HepG2 (cell line): ENCODE measurements around the gene AP2S1. TPM values are rescaled to one million over a fixed set of nuclear protein-coding genes. Genes with fewer than 3 reads are reported as not detected.

Source experiments
- ATAC-seq: fragments of 200-7000 bp; cut with Tn5 transposase; 3 replicates; pipeline ENCODE4 v1.9.1; 2020; ENCODE audit warnings: mild to moderate bottlenecking, moderate library complexity
- BruUV-seq: library from RNA; stranded (reverse); fragments of 400-500 nt; replicated peaks from 2 replicates; lab custom pipeline; 2021; lab: Mats Ljungman, UMichigan
- CTCF ChIA-PET: fragments of 300-600 bp; formaldehyde crosslinking; extraction: SDS; loops from one replicate; lab custom pipeline; 2021; ENCODE audit warnings: low total read pairs, inconsistent platforms, low intra/inter-chr PET ratio; lab: Yijun Ruan, JAX
- POLR2A ChIA-PET: fragments of 350-600 bp; sonication (Branson Sonifier 250); formaldehyde crosslinking; loops from one replicate; lab custom pipeline; 2020; ENCODE audit warnings: antibody characterized with exemption, inconsistent platforms; lab: Yijun Ruan, JAX
- DNase-seq: peaks from one replicate; pipeline ENCODE4 v3.0.0-alpha.2; 2015; ENCODE audit warnings: low spot score
- FAIRE-seq: peaks from 3 replicates; lab custom pipeline; 2011; peaks lifted over from hg19 to GRCh38; lab: Jason Lieb, UNC
- H2AFZ ChIP-seq: one replicate; pipeline ENCODE4 v1.6.1; 2011; ENCODE audit warnings: low read length, inconsistent platforms
- H3K27ac ChIP-seq: fragments of 300-600 bp; 3 replicates; pipeline ENCODE4 v1.8.0; 2011; ENCODE audit warnings: mixed run types, mild to moderate bottlenecking, mixed read lengths, low read length, inconsistent platforms; ENCODE audit not compliant: insufficient read depth; ENCODE audit errors: extremely low read length
- H3K27me3 ChIP-seq, 2 experiments: fragments of 200-600 bp in 1 of 2; 2 replicates in 1 of 2; 3 replicates in 1 of 2; pipeline versions ENCODE4 v1.6.0 to v1.8.0; 2011; ENCODE audit warnings: low read length in 2 of 2, mild to moderate bottlenecking in 2 of 2, moderate library complexity in 2 of 2, inconsistent platforms in 1 of 2; ENCODE audit not compliant: insufficient read depth in 2 of 2, control insufficient read depth in 1 of 2
- H3K36me3 ChIP-seq, 2 experiments: fragments of 200-600 bp in 1 of 2; replicated peaks in 1 of 2; 2 replicates in 1 of 2; 3 replicates in 1 of 2; pipeline versions ENCODE4 v1.5.1 to v1.8.0; 2011; ENCODE audit warnings: low read length in 2 of 2, inconsistent platforms in 1 of 2; ENCODE audit not compliant: insufficient read depth in 2 of 2, control insufficient read depth in 1 of 2
- H3K4me1 ChIP-seq: 2 replicates; pipeline ENCODE4 v1.5.1; 2012; ENCODE audit warnings: low read length, inconsistent platforms; ENCODE audit not compliant: insufficient read depth
- H3K4me2 ChIP-seq: 2 replicates; pipeline ENCODE4 v1.6.0; 2011; ENCODE audit warnings: low read depth, low read length, inconsistent platforms
- H3K4me3 ChIP-seq, 3 experiments: fragments of 200-600 bp in 1 of 3; sonication (generic), shearing (Covaris generic) in 1 of 3; replicated peaks in 1 of 3; 2 replicates each; pipeline ENCODE4 v1.5.1; 2011 to 2016; ENCODE audit warnings: low read length in 3 of 3, inconsistent platforms in 2 of 3, low read depth in 2 of 3, mild to moderate bottlenecking in 2 of 3, control low read depth in 1 of 3, mixed read lengths in 1 of 3; ENCODE audit not compliant: insufficient read depth in 1 of 3
- H3K79me2 ChIP-seq: one replicate; pipeline ENCODE4 v1.6.1; 2011; ENCODE audit warnings: low read length, inconsistent platforms; ENCODE audit not compliant: insufficient read depth
- H3K9ac ChIP-seq: 2 replicates; pipeline ENCODE4 v1.6.0; 2011; ENCODE audit warnings: mild to moderate bottlenecking, low read depth, low read length, inconsistent platforms; ENCODE audit not compliant: insufficient read depth
- H3K9me3 ChIP-seq: 2 replicates; pipeline ENCODE4 v1.5.1; 2012; ENCODE audit warnings: mild to moderate bottlenecking, low read length
- H4K20me1 ChIP-seq: 2 replicates; pipeline ENCODE4 v1.6.0; 2011; ENCODE audit warnings: inconsistent platforms, mild to moderate bottlenecking, low read length, moderate library complexity; ENCODE audit not compliant: insufficient read depth
- NFYB ChIP-seq: sonication (generic); formaldehyde crosslinking; IDR thresholded peaks from 2 replicates; pipeline ENCODE4 v1.4.0; 2020; ENCODE audit warnings: missing genetic modification reagents
- NFYC ChIP-seq: IDR thresholded peaks from 2 replicates; pipeline ENCODE4 v1.6.1; 2016; ENCODE audit warnings: missing genetic modification reagents, missing compliant biosample characterization
- ZNF556 ChIP-seq: sonication (generic); formaldehyde crosslinking; IDR thresholded peaks from 2 replicates; pipeline ENCODE4 v1.4.0; 2020; ENCODE audit warnings: mild to moderate bottlenecking, missing genetic modification reagents, borderline replicate concordance
- ZNF781 ChIP-seq: sonication (generic); formaldehyde crosslinking; IDR thresholded peaks from 2 replicates; pipeline ENCODE4 v1.5.1; 2020; ENCODE audit warnings: borderline replicate concordance, mild to moderate bottlenecking, missing genetic modification reagents; ENCODE audit errors: not compliant biosample characterization
- WGBS: methylation state at CpG from one replicate; pipeline ENCODE4 v1.1.6; 2017; ENCODE audit warnings: low lambda C conversion rate; 5-methylcytosine and 5-hydroxymethylcytosine counted together
- in situ Hi-C: cut with HindIII; loops from 2 replicates; pipeline ENCODE4 v1.10.0; 2017; ENCODE audit warnings: low pct_unique_long_range_greater_than_20kb; ENCODE audit not compliant: extremely low pct_ligation_motif_present
- intact Hi-C: fragments of 100-400 bp; cut with micrococcal nuclease; formaldehyde crosslinking; loops from one replicate; pipeline ENCODE4 v1.10.0; 2022; ENCODE audit not compliant: unreplicated experiment
- polyA plus RNA-seq, 8 experiments: library from polyadenylated mRNA; depleted of rRNA in 3 of 8; stranded (reverse) in 7 of 8; unstranded in 1 of 8; fragments of >200 nt; fragmentation: Illumina TruSeq in 4 of 8; extraction: Trizol in 4 of 8; gene quantifications; 2 replicates each; pipeline versions ENCODE4 v1.2.1 to v1.2.3, GENCODE V29; 2011 to 2016; ENCODE audit warnings: low read depth in 4 of 8, missing spikeins in 1 of 8, mixed read lengths in 1 of 8; ENCODE audit not compliant: insufficient read depth in 1 of 8
- total RNA-seq, 5 experiments: library from RNA; depleted of rRNA; stranded (reverse); fragments of >200 nt; fragmentation: Illumina TruSeq; extraction: Trizol; gene quantifications; 2 replicates each; pipeline ENCODE4 v1.2.3, GENCODE V29; 2016; ENCODE audit warnings: low read depth in 1 of 5
- TF ChIP-seq, protein P1 (sequence below): sonication (generic); formaldehyde crosslinking; IDR thresholded peaks from 2 replicates; pipeline ENCODE4 v1.5.1; 2020; ENCODE audit warnings: mild to moderate bottlenecking, missing genetic modification reagents, borderline replicate concordance
- TF ChIP-seq, protein P2 (sequence below): conservative IDR thresholded peaks from 2 replicates; pipeline ENCODE4 v1.6.1; 2018; ENCODE audit warnings: missing genetic modification reagents
- TF ChIP-seq, protein P3 (sequence below): sonication (generic); formaldehyde crosslinking; IDR thresholded peaks from 2 replicates; pipeline ENCODE4 v1.4.0; 2020; ENCODE audit warnings: missing genetic modification reagents
- TF ChIP-seq, protein P4 (sequence below): IDR thresholded peaks from 2 replicates; pipeline ENCODE4 v1.6.1; 2016; ENCODE audit warnings: missing genetic modification reagents, missing compliant biosample characterization

The AP2S1 gene
- total and polyA plus RNA-seq, 2 of the 13 experiments (the other 11 are each of a cell fraction or from before 2014, with no cell fraction given): 45.2 to 86.1 TPM

DNA sequence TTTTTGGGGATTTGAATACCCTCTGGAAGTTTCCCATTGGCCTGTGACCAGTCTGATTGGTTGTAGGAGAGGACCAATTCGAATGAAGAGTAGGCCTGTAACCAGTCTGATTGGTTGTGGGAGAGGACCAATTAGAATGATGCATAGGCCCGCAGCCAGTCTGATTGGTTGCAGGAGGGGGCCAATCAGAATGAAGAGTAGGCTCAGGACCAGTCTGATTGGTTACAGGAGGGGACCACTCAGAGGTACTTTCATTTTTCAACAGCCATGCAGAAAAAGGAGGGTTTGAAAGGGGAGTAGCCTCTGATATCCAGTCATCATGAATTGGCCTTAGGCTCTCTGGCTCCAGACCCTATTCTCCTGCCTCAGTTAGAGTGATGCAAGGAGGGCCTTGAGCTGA lies 31.8 kb downstream of the AP2S1 start:
- in situ Hi-C loops: no loop called here
- H3K27ac ChIP-seq: no peak overlapping the region
- H3K9me3 ChIP-seq: no peaks in the 10 kb centered on the region
- peaks cover 54% of the 10 kb centered on the region for H3K4me1 ChIP-seq
- 70% methylated on average over 2 of the region's 2 CpGs for WGBS
- no peak overlapping the region for H3K4me3 ChIP-seq
- FAIRE-seq: peak; percentile 37
- H2AFZ ChIP-seq: no peak overlapping the region
- peak overlapping the region; percentile 49 for H3K4me2 ChIP-seq
- H3K79me2 ChIP-seq: no peaks in the 10 kb centered on the region
- 0 out of 5 replicates have a peak, but pooled peaks cover 0 to 3% of the 10 kb centered on the region in 2 experiments for H3K27me3 ChIP-seq
- BruUV-seq: no TSS peak
- peak; percentile 63 for DNase-seq
- H3K9ac ChIP-seq: no peak overlapping the region
- no peaks in the 10 kb centered on the region for H4K20me1 ChIP-seq
- ChIA-PET POLR2A (interaction anchor here (4.0 kb wide), 1 partner anchor 33 kb away, joined by 66 read pairs; the partner anchor contains the start of gene SLC1A5), CTCF (no interaction called here)
- TF ChIP-seq, protein P1, sequence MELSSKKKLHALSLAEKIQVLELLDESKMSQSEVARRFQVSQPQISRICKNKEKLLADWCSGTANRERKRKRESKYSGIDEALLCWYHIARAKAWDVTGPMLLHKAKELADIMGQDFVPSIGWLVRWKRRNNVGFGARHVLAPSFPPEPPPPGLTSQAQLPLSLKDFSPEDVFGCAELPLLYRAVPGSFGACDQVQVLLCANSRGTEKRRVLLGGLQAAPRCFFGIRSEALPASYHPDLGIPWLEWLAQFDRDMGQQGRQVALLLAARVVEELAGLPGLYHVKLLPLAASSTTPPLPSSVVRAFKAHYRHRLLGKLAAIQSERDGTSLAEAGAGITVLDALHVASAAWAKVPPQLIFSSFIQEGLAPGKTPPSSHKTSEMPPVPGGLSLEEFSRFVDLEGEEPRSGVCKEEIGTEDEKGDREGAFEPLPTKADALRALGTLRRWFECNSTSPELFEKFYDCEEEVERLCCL (CRISPR knock-in tag): no peak
- TF ChIP-seq, protein P2, sequence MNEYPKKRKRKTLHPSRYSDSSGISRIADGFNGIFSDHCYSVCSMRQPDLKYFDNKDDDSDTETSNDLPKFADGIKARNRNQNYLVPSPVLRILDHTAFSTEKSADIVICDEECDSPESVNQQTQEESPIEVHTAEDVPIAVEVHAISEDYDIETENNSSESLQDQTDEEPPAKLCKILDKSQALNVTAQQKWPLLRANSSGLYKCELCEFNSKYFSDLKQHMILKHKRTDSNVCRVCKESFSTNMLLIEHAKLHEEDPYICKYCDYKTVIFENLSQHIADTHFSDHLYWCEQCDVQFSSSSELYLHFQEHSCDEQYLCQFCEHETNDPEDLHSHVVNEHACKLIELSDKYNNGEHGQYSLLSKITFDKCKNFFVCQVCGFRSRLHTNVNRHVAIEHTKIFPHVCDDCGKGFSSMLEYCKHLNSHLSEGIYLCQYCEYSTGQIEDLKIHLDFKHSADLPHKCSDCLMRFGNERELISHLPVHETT: no peak
- no peak for TF ChIP-seq ZNF556 (CRISPR knock-in tag)
- TF ChIP-seq NFYC (CRISPR knock-in tag): peak; percentile 87
- no peak for TF ChIP-seq ZNF781 (CRISPR knock-in tag)
- TF ChIP-seq, protein P3, sequence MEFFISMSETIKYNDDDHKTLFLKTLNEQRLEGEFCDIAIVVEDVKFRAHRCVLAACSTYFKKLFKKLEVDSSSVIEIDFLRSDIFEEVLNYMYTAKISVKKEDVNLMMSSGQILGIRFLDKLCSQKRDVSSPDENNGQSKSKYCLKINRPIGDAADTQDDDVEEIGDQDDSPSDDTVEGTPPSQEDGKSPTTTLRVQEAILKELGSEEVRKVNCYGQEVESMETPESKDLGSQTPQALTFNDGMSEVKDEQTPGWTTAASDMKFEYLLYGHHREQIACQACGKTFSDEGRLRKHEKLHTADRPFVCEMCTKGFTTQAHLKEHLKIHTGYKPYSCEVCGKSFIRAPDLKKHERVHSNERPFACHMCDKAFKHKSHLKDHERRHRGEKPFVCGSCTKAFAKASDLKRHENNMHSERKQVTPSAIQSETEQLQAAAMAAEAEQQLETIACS (CRISPR knock-in tag): no peak
- TF ChIP-seq, protein P4, sequence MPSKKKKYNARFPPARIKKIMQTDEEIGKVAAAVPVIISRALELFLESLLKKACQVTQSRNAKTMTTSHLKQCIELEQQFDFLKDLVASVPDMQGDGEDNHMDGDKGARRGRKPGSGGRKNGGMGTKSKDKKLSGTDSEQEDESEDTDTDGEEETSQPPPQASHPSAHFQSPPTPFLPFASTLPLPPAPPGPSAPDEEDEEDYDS (CRISPR knock-in tag): no peak
- peak; percentile 84 for TF ChIP-seq NFYB (CRISPR knock-in tag)
- ATAC-seq: peak; percentile 43
- intact Hi-C loops: no loop called here
- no peaks in the 10 kb centered on the region for H3K36me3 ChIP-seq
